A204.1 (cell line): Measurements from ENCODE around the gene CCDC92.

Experiments used
- FAIRE-seq: peaks from 2 replicates; lab custom pipeline; 2012; peaks lifted over from hg19 to GRCh38; lab: Jason Lieb, UNC

The CCDC92 gene

GRCh38 chr12:123888989-123889388 lies 83.6 kb downstream of the CCDC92 start:
- FAIRE-seq, result no peak

DNA sequence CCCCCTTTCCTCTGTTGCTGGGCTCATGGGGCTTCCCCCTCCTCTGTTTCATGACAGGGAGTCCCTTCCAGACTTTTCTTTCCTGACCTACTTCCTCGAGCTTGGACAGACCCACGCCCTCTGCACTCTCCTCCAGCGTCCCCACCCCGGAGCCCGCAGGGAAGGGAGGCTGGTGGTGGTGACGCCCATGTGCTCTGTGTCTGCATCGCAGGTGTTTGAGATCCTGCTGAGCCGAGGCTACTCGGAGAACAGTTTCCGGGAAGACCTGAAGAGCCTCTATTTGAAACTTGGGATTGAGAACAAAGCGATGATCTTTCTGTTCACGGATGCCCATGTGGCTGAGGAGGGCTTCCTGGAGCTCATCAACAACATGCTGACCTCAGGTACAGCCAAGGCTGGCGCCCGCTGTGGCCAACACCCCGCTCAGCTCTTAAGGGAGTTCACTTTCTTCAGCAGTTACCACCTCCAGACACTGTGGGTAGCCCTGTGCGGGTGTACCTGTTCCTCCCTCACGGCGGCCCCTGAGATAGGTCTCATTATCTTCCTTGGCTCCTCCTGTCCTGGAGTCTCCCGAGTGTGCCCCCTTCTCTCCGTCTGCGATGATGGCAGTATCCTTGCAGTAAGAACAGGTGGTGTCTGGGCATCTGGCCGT lies 85.6 kb downstream of the CCDC92 start:
- no peak for FAIRE-seq

GRCh38 chr12:123886258-123886657 lies 86.4 kb downstream of the CCDC92 start:
- no peak for FAIRE-seq
